ENCODE results near the gene MICOS13.

MICOS13 gene

GRCh38 chr19:5700455-5701092, 20.3 kb upstream of the MICOS13 start:
- Histone ChIP-seq H2AFZ (ENCODE audit: low read depth) (no peak overlapping the region), H3K4me1 (ENCODE audit: low read depth, poor library complexity, severe bottlenecking) (no peaks in the 10 kb centered on the region), H3K36me3 (ENCODE audit: insufficient read depth) (no peaks in the 10 kb centered on the region; the same call in 1 of the 2 replicates), H3K27me3 (ENCODE audit: insufficient read depth, low read depth) (no peaks in the 10 kb centered on the region), H3K4me2 (no peak overlapping the region), H3K4me3 (IDR thresholded peaks at IDR 0.05; ENCODE audit: insufficient read depth, low read depth, low read length) (no peak overlapping the region), H3K9ac (no peak overlapping the region), H4K20me1 (ENCODE audit: insufficient read depth) (no peaks in the 10 kb centered on the region), H3K79me2 (ENCODE audit: insufficient read depth, low read depth) (no peaks in the 10 kb centered on the region), H3K27ac (no peak overlapping the region)
- TF ChIP-seq, protein P1, sequence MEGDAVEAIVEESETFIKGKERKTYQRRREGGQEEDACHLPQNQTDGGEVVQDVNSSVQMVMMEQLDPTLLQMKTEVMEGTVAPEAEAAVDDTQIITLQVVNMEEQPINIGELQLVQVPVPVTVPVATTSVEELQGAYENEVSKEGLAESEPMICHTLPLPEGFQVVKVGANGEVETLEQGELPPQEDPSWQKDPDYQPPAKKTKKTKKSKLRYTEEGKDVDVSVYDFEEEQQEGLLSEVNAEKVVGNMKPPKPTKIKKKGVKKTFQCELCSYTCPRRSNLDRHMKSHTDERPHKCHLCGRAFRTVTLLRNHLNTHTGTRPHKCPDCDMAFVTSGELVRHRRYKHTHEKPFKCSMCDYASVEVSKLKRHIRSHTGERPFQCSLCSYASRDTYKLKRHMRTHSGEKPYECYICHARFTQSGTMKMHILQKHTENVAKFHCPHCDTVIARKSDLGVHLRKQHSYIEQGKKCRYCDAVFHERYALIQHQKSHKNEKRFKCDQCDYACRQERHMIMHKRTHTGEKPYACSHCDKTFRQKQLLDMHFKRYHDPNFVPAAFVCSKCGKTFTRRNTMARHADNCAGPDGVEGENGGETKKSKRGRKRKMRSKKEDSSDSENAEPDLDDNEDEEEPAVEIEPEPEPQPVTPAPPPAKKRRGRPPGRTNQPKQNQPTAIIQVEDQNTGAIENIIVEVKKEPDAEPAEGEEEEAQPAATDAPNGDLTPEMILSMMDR (conservative IDR thresholded peaks at IDR 0.05; ENCODE audit: low read depth, low read length), result no peak

DNA sequence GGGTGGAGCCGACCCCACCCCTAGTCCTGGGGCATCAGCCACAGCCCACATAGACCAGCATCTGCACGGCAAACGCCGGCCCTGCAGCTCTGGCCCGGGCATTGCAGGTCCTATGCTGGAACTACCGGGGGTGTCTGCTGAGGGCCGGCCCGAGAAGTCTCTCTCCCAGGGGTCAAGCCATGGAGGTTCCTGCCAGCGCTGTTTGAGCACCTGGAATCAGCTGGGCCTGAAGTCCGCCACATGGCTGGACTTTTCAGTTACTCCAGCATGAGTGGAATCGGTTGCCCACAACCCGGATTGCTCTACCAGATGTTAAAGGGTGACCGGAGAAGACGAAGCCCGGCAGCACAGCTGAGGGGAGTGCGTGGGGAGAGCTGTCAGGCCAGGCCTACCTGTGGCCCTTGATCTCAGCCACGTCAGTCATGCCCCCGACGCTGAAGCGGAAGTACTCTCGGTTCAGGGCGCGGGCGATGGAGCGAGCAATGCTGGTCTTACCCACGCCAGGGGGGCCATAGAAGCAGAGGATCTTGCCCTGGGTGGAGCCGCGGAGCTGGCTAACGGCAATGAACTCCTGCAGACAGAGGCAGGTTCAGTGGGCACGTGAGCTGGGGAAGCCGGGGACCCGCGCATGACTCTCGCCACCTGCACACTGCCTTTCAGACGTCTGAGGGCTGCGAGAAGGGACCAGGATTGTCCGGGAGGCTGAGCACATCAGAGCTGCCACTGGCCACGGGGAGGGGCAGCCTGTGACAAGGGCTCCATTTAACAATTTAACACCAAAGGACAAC, 18.5 kb upstream of the MICOS13 start:
- Histone ChIP-seq H3K27me3 (ENCODE audit: insufficient read depth, low read depth) (no peaks in the 10 kb centered on the region), H2AFZ (ENCODE audit: low read depth) (no peak overlapping the region), H3K36me3 (ENCODE audit: insufficient read depth) (peaks cover 5% of the 10 kb centered on the region; the same call in 1 of the 2 replicates), H3K4me1 (ENCODE audit: low read depth, poor library complexity, severe bottlenecking) (no peaks in the 10 kb centered on the region), H3K4me3 (IDR thresholded peaks at IDR 0.05; ENCODE audit: insufficient read depth, low read depth, low read length) (no peak overlapping the region), H3K79me2 (ENCODE audit: insufficient read depth, low read depth) (no peaks in the 10 kb centered on the region; the same call in 1 of the 2 replicates), H3K4me2 (no peak overlapping the region), H3K9ac (no peak overlapping the region), H3K27ac (no peak overlapping the region), H4K20me1 (ENCODE audit: insufficient read depth) (no peaks in the 10 kb centered on the region)
- TF ChIP-seq, protein P1 (conservative IDR thresholded peaks at IDR 0.05; ENCODE audit: low read depth, low read length), result no peak

DNA sequence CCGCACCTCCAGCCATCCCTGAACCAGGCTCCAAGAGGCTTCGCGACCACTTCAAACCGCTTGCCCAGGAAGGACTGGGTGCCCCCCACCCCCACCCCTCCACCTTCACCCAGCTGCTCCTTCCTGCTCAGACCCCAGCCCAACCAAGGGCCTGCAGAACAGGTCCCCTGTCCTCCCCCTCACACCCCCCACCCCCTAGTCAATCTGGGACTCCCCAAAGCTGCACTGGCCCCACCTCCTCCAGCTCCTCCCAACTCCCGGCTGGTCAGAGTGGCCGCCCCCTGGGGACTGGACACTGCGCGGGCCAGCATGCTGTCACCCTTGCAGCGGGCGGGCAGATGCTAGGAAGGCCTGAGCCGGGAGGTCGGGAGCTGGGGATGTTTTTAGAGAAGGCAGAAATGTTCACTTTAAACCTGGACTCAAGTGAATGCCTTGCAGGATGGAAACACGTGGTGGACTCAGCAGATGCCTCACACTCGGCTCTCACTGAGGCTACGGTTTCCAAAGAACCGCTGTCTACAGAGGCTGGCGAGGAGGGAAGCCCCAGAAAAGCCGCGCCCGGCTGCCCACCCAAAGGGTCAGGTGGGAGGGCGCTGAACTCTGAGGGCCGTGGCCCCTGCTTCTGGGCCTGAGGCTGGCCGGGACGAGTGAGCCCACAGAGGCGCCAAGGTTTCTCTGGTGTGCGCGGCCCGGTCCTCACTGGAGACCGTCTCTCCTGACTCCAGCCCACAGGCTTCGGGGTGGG, 17.7 kb upstream of the MICOS13 start:
- H3K27ac ChIP-seq, result no peak overlapping the region
- H3K4me2 ChIP-seq, result no peak overlapping the region
- H3K27me3 ChIP-seq (ENCODE audit: insufficient read depth, low read depth), result no peaks in the 10 kb centered on the region
- no peaks in the 10 kb centered on the region for H3K4me1 ChIP-seq (ENCODE audit: low read depth, poor library complexity, severe bottlenecking)
- H3K79me2 ChIP-seq (ENCODE audit: insufficient read depth, low read depth), result peaks cover 6% of the 10 kb centered on the region; the same call in 1 of the 2 replicates
- no peaks in the 10 kb centered on the region for H4K20me1 ChIP-seq (ENCODE audit: insufficient read depth)
- no peak overlapping the region for H3K9ac ChIP-seq
- TF ChIP-seq, protein P1 (conservative IDR thresholded peaks at IDR 0.05; ENCODE audit: low read depth, low read length), result no peak
- peaks cover 8% of the 10 kb centered on the region; the same call in 1 of the 2 replicates for H3K36me3 ChIP-seq (ENCODE audit: insufficient read depth)
- H3K4me3 ChIP-seq (IDR thresholded peaks at IDR 0.05; ENCODE audit: insufficient read depth, low read depth, low read length), result no peak overlapping the region
- H2AFZ ChIP-seq (ENCODE audit: low read depth), result no peak overlapping the region

DNA sequence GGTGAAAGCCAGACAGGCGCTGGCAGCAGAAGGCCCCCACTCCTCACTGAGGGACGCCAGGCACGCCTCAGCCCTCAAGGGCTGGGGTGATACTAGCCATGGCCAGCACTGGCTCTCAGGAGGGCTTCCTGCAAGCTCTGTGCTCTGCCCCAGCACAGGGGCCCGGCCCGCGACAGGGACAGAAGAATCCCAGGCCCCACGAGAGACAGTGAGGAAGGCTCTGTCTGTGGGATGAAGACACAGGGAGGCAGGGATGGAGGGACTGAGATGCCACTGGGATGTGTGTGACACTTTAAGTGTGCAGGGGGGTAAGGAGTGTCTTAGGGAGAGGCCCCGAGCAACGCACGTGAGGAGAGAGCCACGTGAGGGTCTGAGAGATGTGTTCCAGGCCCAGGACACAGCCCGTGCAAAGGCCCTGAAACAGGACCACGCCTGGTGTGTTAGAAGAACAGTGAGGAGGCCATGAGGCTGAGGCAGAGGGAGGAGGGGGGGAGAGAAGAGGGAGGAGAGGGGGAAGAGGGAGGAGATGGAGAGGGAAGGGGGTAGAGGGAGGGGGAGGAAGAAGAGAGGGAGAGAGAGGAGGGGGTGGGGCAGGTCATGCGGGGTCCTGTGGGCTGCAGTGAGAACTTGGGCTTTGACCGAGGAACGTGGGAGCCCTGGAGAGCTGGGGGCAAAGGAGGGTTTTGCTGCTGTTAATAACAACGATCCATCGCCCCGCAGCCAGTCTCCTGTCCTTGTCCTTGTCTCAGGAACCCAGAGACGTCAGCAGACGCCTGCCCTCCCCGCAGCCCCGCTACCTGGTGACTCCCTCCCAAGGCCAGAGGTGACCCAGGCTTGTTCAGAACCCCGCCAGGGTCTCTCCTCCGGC, 16.9 kb upstream of the MICOS13 start:
- TF ChIP-seq, protein P1 (conservative IDR thresholded peaks at IDR 0.05; ENCODE audit: low read depth, low read length), result no peak
- Histone ChIP-seq H2AFZ (ENCODE audit: low read depth) (no peak overlapping the region), H3K4me1 (ENCODE audit: low read depth, poor library complexity, severe bottlenecking) (no peaks in the 10 kb centered on the region), H3K27me3 (ENCODE audit: insufficient read depth, low read depth) (no peaks in the 10 kb centered on the region), H4K20me1 (ENCODE audit: insufficient read depth) (peaks cover 1% of the 10 kb centered on the region; the same call in 1 of the 2 replicates), H3K9ac (no peak overlapping the region), H3K4me3 (IDR thresholded peaks at IDR 0.05; ENCODE audit: insufficient read depth, low read depth, low read length) (no peak overlapping the region), H3K27ac (no peak overlapping the region), H3K4me2 (no peak overlapping the region), H3K36me3 (ENCODE audit: insufficient read depth) (peaks cover 12% of the 10 kb centered on the region; the same call in 1 of the 2 replicates), H3K79me2 (ENCODE audit: insufficient read depth, low read depth) (peaks cover 15% of the 10 kb centered on the region; the same call in 1 of the 2 replicates)

All from KMS-11 (cell line).